Right cardiac atrium (tissue), 5 donors: ENCODE results near the gene UQCR10. TPM values are rescaled to one million over a fixed set of nuclear protein-coding genes. Genes with fewer than 3 reads are reported as not detected.

Source experiments
- ATAC-seq, 2 donors: fragments of 200-7000 bp; cut with Tn5 transposase; one replicate each; pipeline versions ENCODE4 v1.8.0 to v1.9.1; 2020; ENCODE audit warnings: moderate library complexity in 2 of 2, mild to moderate bottlenecking in 1 of 2
- DNase-seq, 3 donors: peaks; one replicate each; pipeline ENCODE4 v3.0.0-alpha.2; 2020
- H3K27ac ChIP-seq: one replicate; pipeline ENCODE4 v1.5.1; 2013; ENCODE audit warnings: mild to moderate bottlenecking, low read length, control low read depth, moderate library complexity
- H3K27me3 ChIP-seq: one replicate; pipeline ENCODE4 v1.6.1; 2013; ENCODE audit not compliant: control insufficient read depth, insufficient read depth
- H3K4me1 ChIP-seq: one replicate; pipeline ENCODE4 v1.6.1; 2013; ENCODE audit warnings: low read length; ENCODE audit not compliant: control insufficient read depth, insufficient read depth
- H3K4me3 ChIP-seq: one replicate; pipeline ENCODE4 v1.5.1; 2013; ENCODE audit warnings: low read length, control low read depth
- H3K9me3 ChIP-seq: one replicate; pipeline ENCODE4 v1.6.1; 2013; ENCODE audit warnings: low read length; ENCODE audit not compliant: control insufficient read depth
- WGBS: extraction: QIAGEN DNeasy Blood & Tissue Kit; methylation state at CpG from one replicate; pipeline ENCODE4 v1.1.7; 2013; 5-methylcytosine and 5-hydroxymethylcytosine counted together
- intact Hi-C, 4 donors: fragments of 100-400 bp; cut with DNase I; formaldehyde crosslinking; loops; one replicate each; pipeline versions ENCODE4 v1.11.0 to v1.14.0; 2022 to 2023
- polyA plus RNA-seq: library from polyadenylated mRNA; stranded (reverse); fragments of 200-250 nt; gene quantifications from one replicate; pipeline ENCODE4 v1.2.3, GENCODE V29; 2013
- total RNA-seq, 4 donors: library from RNA; stranded (reverse); fragmentation: NEBNext Ultra II Directional; extraction: Animal tissue kit (Norgen Biotek cat#: 25700); gene quantifications; one replicate each; pipeline ENCODE4 v1.2.1, GENCODE V29; 2021
- donor health status: healthy with polysubstance abuse.
- donor health status: DM: no; HTN: yes; CAD: no.
- donor health status: DM: no; HTN: no; CAD: no.
- donor health status: DM: no; HTN: yes; CAD: no; lungs with severe emphysema.
- donor health status: DM: yes; HTN: yes; CAD: no.

Gene UQCR10
- total and polyA plus RNA-seq, 5 donors, result 216 to 768 (median 281) TPM

DNA sequence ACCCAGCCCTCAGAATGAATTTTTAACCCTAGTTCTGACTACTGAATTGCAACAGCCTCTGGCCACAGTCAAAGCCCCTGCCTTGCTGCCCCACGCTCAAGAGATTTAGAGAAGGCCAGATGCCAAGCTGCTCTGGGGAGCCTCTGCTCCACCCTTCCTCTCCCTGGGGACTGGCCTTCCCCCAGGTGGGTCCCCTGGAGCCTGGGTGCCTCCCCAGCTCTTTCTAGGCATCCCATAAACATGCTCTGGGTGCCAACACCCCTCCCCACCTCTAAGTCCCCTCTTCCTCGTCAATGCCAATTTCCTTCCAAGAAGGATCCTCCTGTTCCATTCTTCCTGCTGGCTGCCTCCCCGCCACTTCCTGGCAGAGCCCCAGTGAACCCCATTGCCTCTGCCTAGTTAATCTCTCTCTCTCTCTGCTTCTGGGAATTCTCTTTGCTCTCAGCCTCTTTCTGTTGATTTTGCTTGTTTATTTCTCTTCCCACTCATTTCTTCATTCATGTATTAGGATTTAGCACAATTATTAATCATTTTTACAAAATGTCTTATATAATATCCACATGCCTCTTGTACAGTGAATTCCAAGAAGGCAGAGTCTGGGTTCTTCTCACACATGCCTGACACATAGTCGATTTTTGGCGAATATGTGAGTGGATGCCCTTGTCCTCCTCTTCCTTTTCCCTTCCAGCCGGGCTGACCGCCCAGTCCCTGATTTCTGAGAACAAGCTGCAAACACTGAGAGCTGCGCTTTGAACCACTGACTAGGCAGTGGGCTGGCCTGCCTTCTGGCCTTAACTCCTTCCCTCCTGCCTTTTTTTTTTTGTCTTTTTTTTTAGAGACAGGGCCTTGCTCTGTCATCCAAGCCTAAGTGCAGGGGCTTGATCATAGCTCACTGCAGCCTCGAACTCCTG is 17.5 kb downstream of the UQCR10 start:
- 32% methylated on average over 9 of the region's 9 CpGs for WGBS
- no peaks in the 10 kb centered on the region for H3K9me3 ChIP-seq
- DNase-seq (peak; percentile 70 to 91 (median 85)), ATAC-seq (peak; percentile 40 to 64)
- peaks cover 9% of the 10 kb centered on the region for H3K4me1 ChIP-seq
- intact Hi-C loops, result no loop called here
- H3K27me3 ChIP-seq, result no peaks in the 10 kb centered on the region
- H3K27ac ChIP-seq, result no peak overlapping the region
- no peak overlapping the region for H3K4me3 ChIP-seq

GRCh38 chr22:29786031-29786430 is 18.9 kb downstream of the UQCR10 start:
- ATAC-seq (no peak), DNase-seq (no peak)
- Histone ChIP-seq H3K4me1 (peaks cover 6% of the 10 kb centered on the region), H3K9me3 (no peaks in the 10 kb centered on the region), H3K4me3 (no peak overlapping the region), H3K27ac (no peak overlapping the region), H3K27me3 (no peaks in the 10 kb centered on the region)
- WGBS, result 66% methylated on average over 5 of the region's 5 CpGs
- intact Hi-C loops, result no loop called here

GRCh38 chr22:29787371-29787980 is 20.3 kb downstream of the UQCR10 start:
- H3K4me3 ChIP-seq, result no peak overlapping the region
- intact Hi-C loops, result no loop called here
- peaks cover 3% of the 10 kb centered on the region for H3K4me1 ChIP-seq
- H3K9me3 ChIP-seq, result no peaks in the 10 kb centered on the region
- DNase-seq (no peak), ATAC-seq (no peak)
- WGBS, result 69% methylated on average over 9 of the region's 9 CpGs
- H3K27me3 ChIP-seq, result no peaks in the 10 kb centered on the region
- no peak overlapping the region for H3K27ac ChIP-seq

DNA sequence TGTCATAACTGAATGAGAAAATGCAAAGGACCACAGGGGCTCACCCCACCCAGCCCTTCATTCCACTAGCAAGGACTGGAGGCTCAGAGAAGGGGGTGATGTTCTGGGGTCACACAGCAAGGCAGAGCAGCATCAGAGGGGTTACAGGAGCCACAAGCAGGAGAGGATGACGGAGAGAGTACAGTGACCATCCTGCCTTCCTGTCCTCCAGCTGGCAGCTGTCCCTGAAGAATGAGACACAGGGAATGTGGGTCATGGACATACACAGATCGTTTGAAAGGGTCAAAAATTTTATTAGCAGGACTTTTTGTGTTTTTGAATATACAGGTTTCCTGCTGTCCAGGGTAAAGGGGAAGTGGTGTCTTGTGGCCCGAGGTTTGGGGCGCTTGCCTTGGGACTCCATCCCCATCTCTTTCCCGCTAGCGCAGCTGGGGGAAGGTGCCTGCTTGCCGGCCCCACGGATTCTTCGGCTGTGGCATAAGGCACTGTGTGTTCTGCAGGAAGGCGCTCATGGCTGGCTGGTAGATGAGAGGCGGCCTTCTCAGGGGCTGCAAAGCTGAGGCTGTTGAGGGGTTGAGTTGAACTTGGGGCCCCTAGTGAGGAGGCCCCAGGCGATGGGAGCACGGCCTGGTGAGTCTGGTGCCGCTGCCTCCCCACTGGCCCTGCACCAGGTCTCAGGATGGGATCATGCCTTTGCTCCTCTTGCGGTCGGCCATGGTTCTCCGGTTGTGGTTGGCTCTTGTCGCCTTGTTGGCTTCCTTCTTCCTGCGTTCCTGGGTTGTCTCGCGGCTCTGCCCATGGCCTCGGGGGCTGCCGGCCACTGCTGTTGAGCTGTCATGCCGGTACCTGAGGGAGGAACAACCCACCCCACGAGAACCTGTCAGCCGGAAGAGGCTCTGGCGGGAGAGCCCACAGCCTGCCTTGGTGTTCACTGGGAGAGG is 21.4 kb downstream of the UQCR10 start:
- 87% methylated on average over 27 of the region's 27 CpGs for WGBS
- Histone ChIP-seq H3K27ac (no peak overlapping the region), H3K27me3 (no peaks in the 10 kb centered on the region), H3K4me1 (peaks cover 3% of the 10 kb centered on the region), H3K4me3 (no peak overlapping the region), H3K9me3 (no peaks in the 10 kb centered on the region)
- DNase-seq, result no peak
- intact Hi-C loops, result no loop called here
- ATAC-seq, result no peak

DNA sequence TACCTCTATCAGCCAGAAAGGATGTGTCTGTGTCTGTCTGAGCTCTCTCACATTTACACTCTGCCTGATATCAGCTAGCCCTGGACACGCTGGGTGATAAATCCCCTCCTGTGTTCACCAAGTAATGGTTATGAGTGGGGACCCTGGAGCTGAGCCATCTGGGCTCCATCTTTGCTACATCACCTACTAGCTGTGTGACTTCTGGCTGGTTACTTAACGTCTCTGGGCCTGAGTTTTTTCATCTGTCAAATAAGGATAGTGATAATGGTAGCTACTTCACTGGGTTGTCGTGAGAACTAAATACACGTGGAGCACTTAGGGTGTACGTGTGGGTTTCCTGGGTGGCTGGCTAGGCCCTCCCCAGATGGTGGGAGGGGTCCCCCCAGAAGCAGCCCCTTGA is 22.9 kb downstream of the UQCR10 start:
- Histone ChIP-seq H3K9me3 (no peaks in the 10 kb centered on the region), H3K27ac (no peak overlapping the region), H3K27me3 (no peaks in the 10 kb centered on the region), H3K4me3 (no peak overlapping the region), H3K4me1 (no peaks in the 10 kb centered on the region)
- WGBS, result 82% methylated on average over 5 of the region's 5 CpGs
- DNase-seq (no peak), ATAC-seq (no peak)
- intact Hi-C loops, result no loop called here

- ATAC-seq (no peak), DNase-seq (no peak)
- H3K27me3 ChIP-seq, result no peaks in the 10 kb centered on the region
- H3K27ac ChIP-seq, result no peak overlapping the region
- H3K4me3 ChIP-seq, result no peak overlapping the region
- peaks cover 5% of the 10 kb centered on the region for H3K4me1 ChIP-seq
- intact Hi-C loops, result no loop called here
- WGBS, result 96% methylated on average over 17 of the region's 17 CpGs
- no peaks in the 10 kb centered on the region for H3K9me3 ChIP-seq
Measured at GRCh38 chr22:29793396-29793795, 26.2 kb downstream of the UQCR10 start.

GRCh38 chr22:29795663-29796062 is 28.5 kb downstream of the UQCR10 start:
- WGBS, result 84% methylated on average over 5 of the region's 5 CpGs

DNA sequence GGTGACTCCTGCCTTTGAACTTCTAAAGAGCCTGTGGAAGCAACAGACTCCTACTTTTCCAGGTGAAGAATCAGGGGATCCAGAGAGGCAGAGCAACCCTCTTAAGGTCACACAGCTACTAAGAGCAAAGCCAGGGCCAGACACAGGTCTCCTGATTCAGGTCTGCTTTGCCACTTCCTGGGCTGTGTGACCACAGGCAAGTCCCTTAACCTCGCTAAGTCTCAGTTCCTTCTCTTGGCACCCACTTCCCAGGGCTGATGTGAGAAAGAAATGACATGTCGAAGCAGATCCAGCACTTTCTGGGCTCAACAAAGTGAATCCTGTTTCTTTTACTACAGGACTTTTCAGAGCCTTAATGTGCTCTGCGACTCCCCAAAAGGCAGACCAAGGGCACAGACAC is 30.2 kb downstream of the UQCR10 start:
- DNase-seq, result no peak
- 92% methylated on average over 3 of the region's 3 CpGs for WGBS
- H3K27me3 ChIP-seq, result no peaks in the 10 kb centered on the region
- intact Hi-C loops, result no loop called here
- peaks cover 14% of the 10 kb centered on the region for H3K4me1 ChIP-seq
- no peak overlapping the region for H3K4me3 ChIP-seq
- ATAC-seq, result no peak
- no peaks in the 10 kb centered on the region for H3K9me3 ChIP-seq
- H3K27ac ChIP-seq, result no peak overlapping the region

More at GRCh38 chr22:29795663-29796062, 28.5 kb downstream of the UQCR10 start:
- no peaks in the 10 kb centered on the region for H3K9me3 ChIP-seq
- DNase-seq (no peak), ATAC-seq (no peak)
- no peaks in the 10 kb centered on the region for H3K27me3 ChIP-seq
- intact Hi-C loops, result no loop called here
- peaks cover 7% of the 10 kb centered on the region for H3K4me1 ChIP-seq
- no peak overlapping the region for H3K4me3 ChIP-seq
- no peak overlapping the region for H3K27ac ChIP-seq

DNA sequence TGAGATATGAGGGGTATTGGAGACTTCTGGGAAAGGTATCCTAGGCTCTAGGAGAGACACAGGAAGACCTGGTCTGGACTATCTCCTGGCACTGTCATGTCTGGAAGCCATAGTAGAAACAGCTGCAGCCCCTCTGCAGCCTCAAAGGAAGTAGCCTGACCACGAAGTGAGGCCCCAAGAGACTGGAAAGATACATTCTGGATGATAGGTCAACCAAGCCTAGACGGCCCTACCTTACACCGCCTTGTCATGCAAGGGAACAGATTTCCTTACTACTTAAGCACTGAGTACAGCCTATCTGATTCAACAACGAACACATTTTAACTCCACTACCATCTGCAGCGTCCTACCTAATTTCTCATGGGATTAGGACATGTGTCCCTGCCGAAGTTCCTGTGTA is 31.1 kb downstream of the UQCR10 start:
- DNase-seq, result no peak
- peak overlapping the region; percentile 81 for H3K27ac ChIP-seq
- H3K27me3 ChIP-seq, result no peaks in the 10 kb centered on the region
- H3K9me3 ChIP-seq, result no peaks in the 10 kb centered on the region
- intact Hi-C loops, result no loop called here
- 76% methylated on average over 6 of the region's 6 CpGs for WGBS
- ATAC-seq, result no peak
- no peak overlapping the region for H3K4me3 ChIP-seq
- peaks cover 14% of the 10 kb centered on the region for H3K4me1 ChIP-seq

- no peak for DNase-seq
- Histone ChIP-seq H3K4me3 (no peak overlapping the region), H3K4me1 (peaks cover 14% of the 10 kb centered on the region), H3K27ac (peak overlapping the region; percentile 81), H3K27me3 (no peaks in the 10 kb centered on the region), H3K9me3 (no peaks in the 10 kb centered on the region)
- ATAC-seq, result peak; percentile 10 to 13
- 66% methylated on average over 2 of the region's 2 CpGs for WGBS
- intact Hi-C loops, result no loop called here
Measured at GRCh38 chr22:29798801-29799200, 31.6 kb downstream of the UQCR10 start.
